ENCODE measurements around the gene GSTT2B.
"Not testable (repeated sequence)": the region's sequence is repeated elsewhere in the genome, so short reads cannot be mapped to it uniquely, and the experiment has no call there.

Gene GSTT2B

GRCh38 chr22:23952794-23953405 is 8.1 kb downstream of the GSTT2B start:
- in situ Hi-C loops (cut with MboI; ENCODE audit: low pct_unique_long_range_greater_than_20kb, low sequenced_read_pairs, unreplicated experiment); DNase-seq (ENCODE audit: low spot score): not testable (repeated sequence)

- in situ Hi-C loops (cut with MboI; ENCODE audit: low pct_unique_long_range_greater_than_20kb, low sequenced_read_pairs, unreplicated experiment); DNase-seq (ENCODE audit: low spot score): not testable (repeated sequence)
Observed at GRCh38 chr22:23951383-23951782, 9.6 kb downstream of the GSTT2B start.

- in situ Hi-C loops (cut with MboI; ENCODE audit: low pct_unique_long_range_greater_than_20kb, low sequenced_read_pairs, unreplicated experiment); DNase-seq (ENCODE audit: low spot score): not testable (repeated sequence)
Observed at GRCh38 chr22:23949764-23950163, 11.2 kb downstream of the GSTT2B start.

GRCh38 chr22:23947391-23947790 is 13.6 kb downstream of the GSTT2B start:
- in situ Hi-C loops (cut with MboI; ENCODE audit: low pct_unique_long_range_greater_than_20kb, low sequenced_read_pairs, unreplicated experiment); DNase-seq (ENCODE audit: low spot score): not testable (repeated sequence)

- DNase-seq (ENCODE audit: low spot score); in situ Hi-C loops (cut with MboI; ENCODE audit: low pct_unique_long_range_greater_than_20kb, low sequenced_read_pairs, unreplicated experiment): not testable (repeated sequence)
Observed at GRCh38 chr22:23940166-23940565, 20.8 kb downstream of the GSTT2B start.

GRCh38 chr22:23939017-23939357 is 22.0 kb downstream of the GSTT2B start:
- in situ Hi-C loops (cut with MboI; ENCODE audit: low pct_unique_long_range_greater_than_20kb, low sequenced_read_pairs, unreplicated experiment), result no loop called here
- no peak for TF ChIP-seq CTCF (IDR thresholded peaks at IDR 0.05; ENCODE audit: extremely low read depth, insufficient read depth, missing control alignments)
- DNase-seq (ENCODE audit: low spot score), result no peak

GRCh38 chr22:23938328-23939016 is 22.5 kb downstream of the GSTT2B start:
- DNase-seq (ENCODE audit: low spot score), result no peak
- no peak for TF ChIP-seq CTCF (IDR thresholded peaks at IDR 0.05; ENCODE audit: extremely low read depth, insufficient read depth, missing control alignments)
- in situ Hi-C loops (cut with MboI; ENCODE audit: low pct_unique_long_range_greater_than_20kb, low sequenced_read_pairs, unreplicated experiment), result no loop called here

- no peak for DNase-seq (ENCODE audit: low spot score)
- in situ Hi-C loops (cut with MboI; ENCODE audit: low pct_unique_long_range_greater_than_20kb, low sequenced_read_pairs, unreplicated experiment), result no loop called here
- no peak for TF ChIP-seq CTCF (IDR thresholded peaks at IDR 0.05; ENCODE audit: extremely low read depth, insufficient read depth, missing control alignments)
Observed at GRCh38 chr22:23926561-23926960, 34.4 kb downstream of the GSTT2B start.

GRCh38 chr22:23925020-23925606 is 35.9 kb downstream of the GSTT2B start:
- in situ Hi-C loops (cut with MboI; ENCODE audit: low pct_unique_long_range_greater_than_20kb, low sequenced_read_pairs, unreplicated experiment), result no loop called here
- DNase-seq (ENCODE audit: low spot score), result no peak
- TF ChIP-seq CTCF (IDR thresholded peaks at IDR 0.05; ENCODE audit: extremely low read depth, insufficient read depth, missing control alignments), result no peak
